ENCODE data around the gene PDCD1LG2.

DNA sequence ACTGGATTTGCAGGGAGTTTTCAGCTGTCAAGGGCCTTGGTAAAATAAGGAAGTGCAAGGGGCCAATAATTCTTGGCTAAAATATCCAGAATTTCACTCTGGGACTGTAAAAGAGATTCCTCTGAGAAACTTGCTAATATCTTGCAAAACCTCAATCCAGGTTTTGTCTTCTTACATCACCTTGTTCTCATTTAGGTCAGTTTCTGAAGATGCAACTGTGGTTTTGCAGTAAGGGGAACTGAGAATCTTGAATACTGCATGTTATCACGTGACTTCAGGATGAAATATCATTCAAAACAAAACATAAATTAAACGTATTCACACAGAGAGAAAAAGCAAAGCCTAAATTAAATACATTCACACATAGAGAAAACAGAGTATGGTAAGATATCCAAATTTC lies 83.6 kb downstream of the PDCD1LG2 start:
- TF ChIP-seq CTCF (IDR thresholded peaks at IDR 0.05) (no peak), POLR2A (IDR thresholded peaks at IDR 0.05) (no peak)

Data from thyroid gland (tissue), 4 donors.